Keratinocyte (primary cell): ENCODE data around the gene FNDC10. TPM values are rescaled to one million over a fixed set of nuclear protein-coding genes. Genes with fewer than 3 reads are reported as not detected.

ENCODE experiments used
- DNase-seq: peaks from one replicate; pipeline ENCODE4 v3.0.0-alpha.2; 2011; ENCODE audit warnings: low read depth, missing footprints, low spot score
- FAIRE-seq: peaks from 2 replicates; lab custom pipeline; 2011; peaks lifted over from hg19 to GRCh38; lab: Jason Lieb, UNC
- H2AFZ ChIP-seq: 2 replicates; pipeline ENCODE4 v1.6.0; 2012; ENCODE audit warnings: low read length, control low read depth, inconsistent platforms; ENCODE audit not compliant: control insufficient read depth
- H3K27ac ChIP-seq: 2 replicates; pipeline ENCODE4 v1.5.1; 2011; ENCODE audit warnings: low read length; ENCODE audit not compliant: control insufficient read depth, insufficient read depth
- H3K27me3 ChIP-seq: 3 replicates; pipeline ENCODE4 v1.6.0; 2011; ENCODE audit warnings: low read length; ENCODE audit not compliant: control insufficient read depth, insufficient read depth; ENCODE audit errors: extremely low read depth
- H3K36me3 ChIP-seq, 2 experiments: 2 replicates in 1 of 2; 3 replicates in 1 of 2; pipeline ENCODE4 v1.5.1; 2011; ENCODE audit warnings: low read length in 2 of 2, mild to moderate bottlenecking in 1 of 2; ENCODE audit not compliant: control insufficient read depth in 2 of 2, insufficient read depth in 2 of 2; ENCODE audit errors: extremely low read depth in 1 of 2
- H3K4me1 ChIP-seq: 3 replicates; pipeline ENCODE4 v1.5.1; 2011; ENCODE audit warnings: low read length; ENCODE audit not compliant: control insufficient read depth, insufficient read depth; ENCODE audit errors: extremely low read depth
- H3K4me2 ChIP-seq: 3 replicates; pipeline ENCODE4 v1.6.0; 2011; ENCODE audit warnings: low read depth, low read length; ENCODE audit not compliant: control insufficient read depth, insufficient read depth; ENCODE audit errors: extremely low read depth
- H3K4me3 ChIP-seq, 3 experiments: fragments of 200-600 bp in 1 of 3; sonication (generic) in 1 of 3; 2 replicates in 2 of 3; 3 replicates in 1 of 3; pipeline ENCODE4 v1.5.1; 2011 to 2016; ENCODE audit warnings: low read length in 3 of 3, mild to moderate bottlenecking in 3 of 3, control low read depth in 2 of 3, inconsistent platforms in 1 of 3, low read depth in 1 of 3, mixed read lengths in 1 of 3, mixed run types in 1 of 3, moderate library complexity in 1 of 3; ENCODE audit not compliant: control insufficient read depth in 2 of 3, insufficient read depth in 2 of 3; ENCODE audit errors: extremely low read depth in 1 of 3
- H3K79me2 ChIP-seq: 2 replicates; pipeline ENCODE4 v1.6.0; 2012; ENCODE audit warnings: low read length; ENCODE audit not compliant: control insufficient read depth, insufficient read depth
- H3K9ac ChIP-seq: 3 replicates; pipeline ENCODE4 v1.6.0; 2011; ENCODE audit warnings: low read length; ENCODE audit not compliant: control insufficient read depth, insufficient read depth; ENCODE audit errors: extremely low read depth
- H3K9me1 ChIP-seq: 3 replicates; pipeline ENCODE4 v1.6.0; 2011; ENCODE audit warnings: low read length; ENCODE audit not compliant: control insufficient read depth, insufficient read depth; ENCODE audit errors: extremely low read depth
- H3K9me3 ChIP-seq: 2 replicates; pipeline ENCODE4 v1.5.1; 2012; ENCODE audit warnings: low read depth, low read length; ENCODE audit not compliant: control insufficient read depth
- H4K20me1 ChIP-seq: 3 replicates; pipeline ENCODE4 v1.6.0; 2011; ENCODE audit warnings: low read length; ENCODE audit not compliant: control insufficient read depth, insufficient read depth; ENCODE audit errors: extremely low read depth
- EZH2 ChIP-seq: IDR thresholded peaks from one replicate; pipeline ENCODE4 v1.6.1; 2012; ENCODE audit warnings: inconsistent platforms, mild to moderate bottlenecking, low read length, moderate library complexity
- dilution Hi-C: fragments of 300-500 bp; cut with MboI; formaldehyde crosslinking; loops from one replicate; pipeline ENCODE4 v1.7.0; 2020; ENCODE audit warnings: low sequenced_read_pairs; ENCODE audit not compliant: extremely low pct_ligation_motif_present
- polyA plus RNA-seq, 5 experiments: library from polyadenylated mRNA; depleted of rRNA in 3 of 5; stranded (reverse) in 3 of 5; stranded (forward) in 1 of 5; unstranded in 1 of 5; fragments of >200 nt; gene quantifications; 1 replicate in 1 of 5; 2 replicates in 3 of 5; 3 replicates in 1 of 5; pipeline versions ENCODE4 v1.2.1 to v1.2.3, GENCODE V29; 2011 to 2012; ENCODE audit warnings: missing spikeins in 2 of 5, low read depth in 1 of 5, low replicate concordance in 1 of 5
- TF ChIP-seq, protein P1 (sequence below), 3 experiments: IDR thresholded peaks in 1 of 3; conservative IDR thresholded peaks in 1 of 3; optimal IDR thresholded peaks in 1 of 3; 2 replicates in 2 of 3; 3 replicates in 1 of 3; pipeline versions ENCODE3 to v1.5.1; 2011; ENCODE audit warnings: low read length in 3 of 3, mild to moderate bottlenecking in 3 of 3, moderate library complexity in 2 of 3, control low read depth in 1 of 3, inconsistent platforms in 1 of 3; ENCODE audit not compliant: insufficient read depth in 2 of 3; ENCODE audit errors: extremely low read depth in 1 of 3

The FNDC10 gene
- polyA plus RNA-seq, 1 donor (not counting 4 experiments of a cell fraction or from before 2014, with no cell fraction given), result 1.2 TPM

DNA sequence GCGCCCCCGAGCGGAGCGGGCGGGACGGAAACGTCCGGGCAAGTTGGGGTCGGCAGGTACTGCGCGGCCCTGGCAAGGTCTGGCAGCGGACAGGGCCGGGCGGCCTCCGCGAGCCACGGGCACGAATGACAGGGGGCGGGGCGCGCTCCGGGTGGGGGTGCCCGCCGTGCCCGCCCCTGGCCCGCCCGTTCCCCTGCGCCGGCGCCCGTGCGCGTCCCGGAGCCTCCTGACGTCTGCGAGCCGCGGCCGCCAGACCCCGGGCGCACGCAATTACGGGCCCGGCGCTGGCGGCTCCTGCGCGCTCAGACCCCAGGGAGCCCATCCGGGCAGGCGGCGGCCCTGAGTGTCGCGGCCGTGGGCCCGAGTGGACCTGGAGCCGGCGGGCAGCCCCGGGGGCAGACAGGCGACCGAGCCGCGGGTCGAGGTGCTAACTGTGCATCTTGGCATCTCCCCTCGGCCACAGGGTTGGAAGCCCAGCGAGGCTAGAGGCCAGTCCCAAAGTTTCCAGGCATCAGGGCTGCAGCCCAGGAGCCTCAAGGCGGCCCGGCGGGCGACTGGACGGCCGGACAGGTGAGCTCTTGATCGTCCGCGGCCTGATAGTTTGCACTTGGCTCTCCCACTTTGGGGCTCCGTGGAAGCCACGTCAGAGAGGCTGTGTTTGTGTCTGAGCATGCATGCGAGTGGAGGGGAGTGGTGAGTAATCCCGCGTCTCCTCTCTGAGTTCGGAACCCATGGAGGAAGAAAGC, 16.3 kb upstream of the FNDC10 start:
- H3K27me3 ChIP-seq, result no peaks in the 10 kb centered on the region
- no peak for FAIRE-seq
- H4K20me1 ChIP-seq, result no peaks in the 10 kb centered on the region
- dilution Hi-C loops, result no loop called here
- no peaks in the 10 kb centered on the region for H3K9me3 ChIP-seq
- peak overlapping the region; percentile 87 to 96 (median 90) for H3K4me3 ChIP-seq
- H3K9me1 ChIP-seq, result no peaks in the 10 kb centered on the region
- peak overlapping the region; percentile 96 for H3K9ac ChIP-seq
- peaks cover 0 to 3% of the 10 kb centered on the region in 2 experiments for H3K36me3 ChIP-seq
- peak overlapping the region; percentile 96 for H3K27ac ChIP-seq
- TF ChIP-seq, protein P1, sequence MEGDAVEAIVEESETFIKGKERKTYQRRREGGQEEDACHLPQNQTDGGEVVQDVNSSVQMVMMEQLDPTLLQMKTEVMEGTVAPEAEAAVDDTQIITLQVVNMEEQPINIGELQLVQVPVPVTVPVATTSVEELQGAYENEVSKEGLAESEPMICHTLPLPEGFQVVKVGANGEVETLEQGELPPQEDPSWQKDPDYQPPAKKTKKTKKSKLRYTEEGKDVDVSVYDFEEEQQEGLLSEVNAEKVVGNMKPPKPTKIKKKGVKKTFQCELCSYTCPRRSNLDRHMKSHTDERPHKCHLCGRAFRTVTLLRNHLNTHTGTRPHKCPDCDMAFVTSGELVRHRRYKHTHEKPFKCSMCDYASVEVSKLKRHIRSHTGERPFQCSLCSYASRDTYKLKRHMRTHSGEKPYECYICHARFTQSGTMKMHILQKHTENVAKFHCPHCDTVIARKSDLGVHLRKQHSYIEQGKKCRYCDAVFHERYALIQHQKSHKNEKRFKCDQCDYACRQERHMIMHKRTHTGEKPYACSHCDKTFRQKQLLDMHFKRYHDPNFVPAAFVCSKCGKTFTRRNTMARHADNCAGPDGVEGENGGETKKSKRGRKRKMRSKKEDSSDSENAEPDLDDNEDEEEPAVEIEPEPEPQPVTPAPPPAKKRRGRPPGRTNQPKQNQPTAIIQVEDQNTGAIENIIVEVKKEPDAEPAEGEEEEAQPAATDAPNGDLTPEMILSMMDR (optimal IDR thresholded peaks at IDR 0.05 in 1 of 3, IDR thresholded peaks at IDR 0.05 in 1 of 3, conservative IDR thresholded peaks at IDR 0.05 in 1 of 3; ENCODE audit: extremely low read depth in 1 of 3, insufficient read depth in 2 of 3, low read length in 3 of 3), result no peak
- no peak for TF ChIP-seq EZH2
- peaks cover 18% of the 10 kb centered on the region for H3K4me1 ChIP-seq
- peak overlapping the region; percentile 43 for H2AFZ ChIP-seq
- peaks cover 13% of the 10 kb centered on the region for H3K79me2 ChIP-seq
- no peak for DNase-seq
- H3K4me2 ChIP-seq, result peak overlapping the region; percentile 91

DNA sequence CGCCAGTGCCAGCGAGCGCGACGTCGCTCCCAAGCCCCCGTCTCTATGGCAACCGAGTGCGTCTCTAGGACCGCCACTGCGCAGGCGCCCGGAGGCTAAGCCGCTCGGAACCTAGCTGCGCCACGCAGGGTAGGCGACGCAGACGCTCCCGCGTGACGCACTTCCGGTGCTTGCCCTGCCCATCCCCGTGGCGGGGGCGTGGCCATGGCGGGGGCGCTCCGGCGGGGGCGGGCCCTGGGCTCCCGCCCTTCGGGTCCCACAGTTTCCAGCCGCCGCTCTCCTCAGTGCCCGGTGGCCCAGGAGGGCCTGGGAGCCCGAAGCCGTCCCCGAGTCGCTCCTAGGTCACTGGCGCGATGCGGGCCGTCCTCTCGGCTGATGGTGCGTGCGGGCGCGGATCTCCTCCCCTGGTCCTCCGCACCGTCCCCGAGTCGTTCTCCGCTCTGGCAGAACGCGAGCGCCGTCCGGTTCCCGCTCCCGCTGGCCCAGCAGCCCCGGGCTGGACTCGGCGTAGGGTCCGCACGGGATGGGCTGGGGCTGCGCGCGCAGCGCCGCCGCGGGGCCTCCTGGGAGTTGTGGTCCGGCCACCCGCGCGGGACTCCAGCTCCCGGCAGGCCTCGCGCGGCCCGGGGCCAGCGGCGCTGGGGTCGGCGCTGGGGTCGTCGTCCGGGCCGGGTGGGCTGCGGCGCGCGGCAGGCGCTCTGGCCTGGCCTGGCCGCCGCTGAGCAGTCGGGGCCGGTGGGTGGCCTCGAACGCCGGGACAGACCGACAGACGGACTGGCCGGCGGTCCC, 15.5 kb upstream of the FNDC10 start, which contains the start of gene MIB2:
TSS of gene MIB2 (plus strand) at position 245 of the 789 bp plus-strand sequence. CDS start 7,953 bp downstream, outside the sequence.
- Histone ChIP-seq H3K4me1 (peaks cover 18% of the 10 kb centered on the region), H3K4me3 (peak within 1 kb of the TSS; percentile 87 to 96 (median 90)), H3K4me2 (peak within 1 kb of the TSS; percentile 91), H3K9me3 (no peaks in the 10 kb centered on the region), H3K27ac (peak within 1 kb of the TSS; percentile 96), H3K27me3 (no peaks in the 10 kb centered on the region), H3K36me3 (peaks cover 0 to 3% of the 10 kb centered on the region in 2 experiments), H3K9ac (peak within 1 kb of the TSS; percentile 96), H3K79me2 (peaks cover 13% of the 10 kb centered on the region), H3K9me1 (no peaks in the 10 kb centered on the region), H4K20me1 (no peaks in the 10 kb centered on the region), H2AFZ (peak within 1 kb of the TSS; percentile 85)
- dilution Hi-C loops, result no loop called here
- FAIRE-seq (no peak), DNase-seq (peak; percentile 70)
- TF ChIP-seq, protein P1 (optimal IDR thresholded peaks at IDR 0.05 in 1 of 3, IDR thresholded peaks at IDR 0.05 in 1 of 3, conservative IDR thresholded peaks at IDR 0.05 in 1 of 3; ENCODE audit: extremely low read depth in 1 of 3, insufficient read depth in 2 of 3, low read length in 3 of 3), result no peak
- no peak for TF ChIP-seq EZH2
